Measurements from ENCODE around the gene NTSR1.
"Not testable (repeated sequence)": the region's sequence is repeated elsewhere in the genome, so short reads cannot be mapped to it uniquely, and the experiment has no call there.

Gene NTSR1

DNA sequence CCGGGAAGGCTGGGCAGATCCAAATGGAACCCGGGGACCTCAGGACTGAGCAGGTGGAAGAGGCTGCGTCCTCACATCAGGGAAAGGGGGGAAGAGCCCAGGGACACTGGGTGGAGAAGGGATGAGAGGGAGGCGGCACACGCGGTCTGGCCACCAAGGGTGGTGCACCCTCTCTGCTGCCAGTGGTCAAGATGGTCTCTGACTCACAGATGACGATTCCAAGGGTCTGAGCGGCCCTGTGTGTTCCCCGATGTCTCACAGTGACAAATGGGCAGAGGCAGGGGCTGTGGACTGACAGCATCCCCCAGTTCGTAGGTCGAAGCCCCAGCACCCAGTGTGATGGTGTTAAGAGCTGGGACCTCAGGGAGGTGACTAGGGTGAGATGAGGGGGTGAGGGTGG lies 34.3 kb upstream of the NTSR1 start:
- DNase-seq (ENCODE audit: low read depth, low spot score): no peak

DNA sequence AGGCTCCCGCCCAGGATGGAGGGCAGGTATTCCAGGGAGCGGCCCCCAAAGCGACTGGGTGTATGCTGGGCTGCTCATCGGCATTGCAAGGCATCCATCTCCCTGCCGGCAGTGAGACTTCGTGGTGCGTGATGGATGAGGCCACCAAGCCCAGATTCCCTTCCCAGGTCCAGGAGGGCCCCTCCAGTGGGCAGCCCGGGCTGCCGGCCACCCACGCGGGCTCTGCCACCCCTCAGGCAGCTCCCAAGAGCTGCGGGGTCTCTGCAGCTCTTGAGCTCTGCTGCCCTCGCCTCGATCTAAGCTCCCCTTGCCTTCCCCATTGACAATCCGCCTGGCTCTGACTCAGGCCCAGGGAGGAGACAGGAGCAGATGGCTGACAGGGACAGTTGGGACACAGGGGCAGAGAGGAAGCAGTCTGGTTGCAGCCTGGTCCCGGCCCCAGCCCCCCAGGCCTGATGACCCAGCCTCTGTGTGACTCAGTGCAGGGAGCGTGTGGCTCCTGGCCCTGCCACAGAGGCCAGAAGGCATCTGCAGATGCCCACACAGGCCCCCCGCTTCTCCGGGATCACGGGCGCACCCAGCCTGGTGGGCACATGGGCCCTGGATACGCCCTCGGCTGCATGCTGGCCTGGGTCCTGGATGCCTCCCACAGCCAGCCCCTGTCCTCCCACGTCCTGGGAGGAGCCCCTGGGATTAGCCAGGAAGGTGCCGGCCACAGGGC lies 33.3 kb upstream of the NTSR1 start:
- DNase-seq (ENCODE audit: low read depth, low spot score): no peak

DNA sequence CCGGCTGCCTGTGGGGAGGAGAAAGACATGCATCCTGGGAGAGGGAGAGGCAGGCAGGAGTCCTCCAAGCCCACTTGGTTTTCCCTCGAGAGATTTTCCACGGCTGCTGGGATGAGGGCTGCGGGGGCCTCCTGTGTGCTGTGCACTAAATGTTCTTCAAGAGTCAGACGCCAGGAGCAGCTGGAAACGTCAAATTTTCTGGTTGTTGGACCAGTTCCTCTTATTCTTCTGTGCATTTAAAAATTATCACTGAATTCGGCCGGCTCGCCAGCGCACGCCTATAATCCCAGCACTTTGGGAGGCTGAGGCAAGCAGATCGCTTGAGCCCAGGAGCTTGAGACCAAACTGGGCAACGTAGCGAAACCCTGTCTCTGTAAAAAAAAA lies 32.8 kb upstream of the NTSR1 start:
- no peak for DNase-seq (ENCODE audit: low read depth, low spot score)

DNA sequence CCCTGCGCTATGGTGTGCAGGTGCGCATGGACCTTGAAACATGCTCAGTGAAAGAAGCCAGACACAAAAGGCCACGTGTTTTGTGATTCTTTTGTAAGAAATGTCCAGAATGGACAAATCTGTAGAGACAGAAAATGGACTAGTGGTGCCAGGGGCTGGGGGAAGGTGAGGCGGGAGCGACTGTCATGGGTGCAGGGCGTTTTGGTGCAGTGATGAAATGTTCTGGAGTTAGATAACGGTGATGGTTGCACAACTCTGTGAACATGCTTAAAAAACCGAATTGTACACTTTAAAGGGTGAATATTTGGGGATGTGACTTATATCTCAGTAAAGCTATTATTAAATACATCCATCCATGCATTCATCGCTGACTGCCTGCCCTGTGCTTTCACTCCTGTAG lies 31.7 kb upstream of the NTSR1 start:
- no peak for DNase-seq (ENCODE audit: low read depth, low spot score)

DNA sequence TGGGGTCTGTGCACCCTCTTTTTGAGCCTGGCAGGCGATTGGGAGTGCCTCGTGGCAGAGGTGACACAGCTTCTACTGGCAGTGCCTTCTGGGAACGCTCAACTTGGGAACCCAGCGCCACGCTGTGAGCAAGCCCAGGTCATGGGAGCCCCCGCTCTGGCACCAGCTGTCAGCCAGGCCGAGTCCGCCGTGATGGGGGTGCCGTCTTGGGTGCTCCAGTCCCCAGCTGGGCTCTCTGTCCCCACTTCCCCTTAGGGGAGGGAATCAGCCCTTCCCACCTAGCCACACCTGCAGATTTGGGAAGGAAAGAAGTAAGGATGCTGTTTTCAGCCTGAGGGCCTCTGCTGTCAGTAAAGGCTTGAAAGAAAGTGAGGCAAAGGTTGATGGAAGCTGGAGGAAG lies 31.0 kb upstream of the NTSR1 start:
- no peak for DNase-seq (ENCODE audit: low read depth, low spot score)

DNA sequence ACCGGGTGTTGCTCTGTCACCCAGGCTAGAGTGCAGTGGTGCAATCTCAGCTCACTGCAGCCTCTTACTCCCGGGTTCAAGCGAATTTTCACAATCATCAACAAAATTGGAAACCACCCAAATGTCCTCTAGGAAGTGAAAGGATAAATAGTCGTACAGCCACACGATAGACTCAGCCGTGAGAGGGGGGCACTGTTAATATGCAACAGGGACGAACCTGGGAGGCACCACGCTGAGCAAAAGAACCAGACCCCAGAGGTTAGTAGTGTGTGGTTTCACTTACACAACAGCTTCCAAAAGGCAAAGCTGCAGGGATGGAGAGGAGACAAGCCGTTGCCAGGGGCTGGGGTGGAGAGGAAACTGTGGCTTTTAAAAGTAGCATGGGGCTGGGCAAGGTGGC lies 30.1 kb upstream of the NTSR1 start:
- DNase-seq (ENCODE audit: low read depth, low spot score): no peak

DNA sequence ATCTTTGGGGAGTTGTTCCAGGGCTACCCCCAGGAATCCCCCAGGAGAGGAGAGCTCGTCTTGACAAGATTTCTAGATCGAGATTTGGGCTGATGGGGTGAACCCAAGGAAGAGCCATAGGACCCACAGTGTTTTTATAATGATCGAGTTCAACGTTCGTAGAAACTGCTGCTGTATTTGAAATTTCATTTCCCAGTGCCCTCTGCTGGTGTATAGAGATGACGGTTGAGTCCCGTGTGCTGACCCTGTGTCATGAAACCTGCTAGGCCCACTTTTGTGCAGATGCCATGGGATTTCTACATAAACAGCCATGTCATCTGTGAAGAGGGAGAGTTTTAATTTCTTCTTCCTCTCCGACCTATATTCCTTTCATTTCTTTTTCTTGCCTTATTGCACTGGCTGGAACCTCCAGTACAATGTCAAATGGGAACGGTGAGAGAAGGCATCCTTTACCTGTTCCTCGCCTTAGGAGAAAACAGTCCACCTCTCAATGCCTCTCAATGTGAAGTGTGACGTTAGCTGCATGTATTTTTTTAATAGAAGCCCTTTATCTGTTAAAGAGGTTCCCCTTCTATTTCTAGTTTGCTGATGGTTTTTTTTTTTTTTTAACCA lies 28.6 kb upstream of the NTSR1 start:
- DNase-seq (ENCODE audit: low read depth, low spot score): no peak

DNA sequence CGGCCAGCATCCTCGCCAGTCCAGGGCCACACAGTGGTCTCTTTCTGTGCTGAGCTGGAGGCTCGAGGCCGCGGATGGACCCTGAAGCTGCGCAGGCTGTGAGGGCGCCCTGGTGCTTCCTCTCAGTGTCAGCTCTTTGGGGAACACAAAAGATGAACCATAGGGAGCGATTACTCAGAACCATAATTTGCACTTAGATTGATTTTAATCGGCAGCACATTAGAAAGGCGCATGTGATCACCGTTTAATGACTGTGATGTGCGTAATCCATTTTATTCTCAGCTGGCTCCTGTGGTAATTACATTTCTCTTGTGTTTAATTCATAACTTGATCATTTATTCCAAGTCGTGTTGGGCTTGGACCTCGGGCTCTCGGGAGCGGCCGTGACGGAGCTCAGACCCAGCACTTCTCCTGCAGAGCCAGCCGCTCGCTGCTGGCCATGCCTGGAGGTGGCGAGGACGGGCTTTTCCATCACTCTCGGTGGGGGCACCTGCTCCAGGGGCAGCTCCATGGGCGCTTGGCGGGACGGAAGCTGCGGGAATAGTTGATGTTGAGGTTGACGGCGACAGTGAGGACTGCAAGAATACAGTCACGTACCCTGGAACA lies 25.6 kb upstream of the NTSR1 start:
- DNase-seq (ENCODE audit: low read depth, low spot score): no peak

DNA sequence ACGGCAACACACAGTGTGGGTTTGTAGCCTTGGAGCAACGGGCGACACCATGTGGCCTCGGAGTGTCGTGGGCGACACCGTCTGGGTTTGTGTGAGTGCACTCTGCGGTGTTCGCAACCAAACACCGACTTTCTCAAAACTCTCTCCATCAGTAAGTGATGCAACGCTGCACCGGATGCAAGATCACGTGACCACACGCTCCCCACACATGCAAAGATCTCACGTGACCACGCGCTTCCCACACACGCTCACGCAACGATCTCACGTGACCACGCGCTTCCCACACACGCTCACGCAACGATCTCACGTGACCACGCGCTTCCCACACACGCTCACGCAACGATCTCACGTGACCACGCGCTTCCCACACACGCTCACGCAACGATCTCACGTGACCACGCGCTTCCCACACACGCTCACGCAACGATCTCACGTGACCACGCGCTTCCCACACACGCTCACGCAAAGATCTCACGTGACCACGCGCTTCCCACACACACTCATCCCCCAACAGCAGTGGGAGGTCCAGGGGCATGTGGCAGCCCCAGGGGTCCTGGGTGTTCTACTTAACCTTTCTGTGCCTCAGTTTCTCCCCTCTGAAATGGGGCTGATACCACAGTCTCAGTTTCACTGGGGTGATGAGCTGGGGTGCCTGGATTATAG lies 24.8 kb upstream of the NTSR1 start:
- not testable (repeated sequence) for DNase-seq (ENCODE audit: low read depth, low spot score)

DNA sequence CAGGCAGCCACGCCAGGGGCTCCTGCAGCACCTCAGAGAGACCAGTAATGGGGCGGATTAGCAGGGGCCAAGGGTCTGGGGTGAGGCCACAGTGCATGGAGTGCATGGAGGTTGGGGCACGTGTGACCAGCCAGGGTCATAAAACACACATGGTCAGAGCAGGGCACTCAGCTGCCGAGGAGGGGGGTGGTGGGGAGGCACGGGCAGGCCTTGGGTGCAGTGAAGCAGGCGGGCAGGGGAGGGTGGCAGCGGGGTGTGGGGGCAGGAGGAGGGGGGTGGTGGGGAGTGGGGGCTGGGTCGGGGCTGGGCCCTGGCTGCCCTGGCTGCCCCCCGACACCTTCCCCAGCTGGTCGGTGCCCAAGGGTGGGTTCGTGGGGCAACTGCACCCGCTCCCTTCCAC lies 23.7 kb upstream of the NTSR1 start:
- no peak for DNase-seq (ENCODE audit: low read depth, low spot score)

DNA sequence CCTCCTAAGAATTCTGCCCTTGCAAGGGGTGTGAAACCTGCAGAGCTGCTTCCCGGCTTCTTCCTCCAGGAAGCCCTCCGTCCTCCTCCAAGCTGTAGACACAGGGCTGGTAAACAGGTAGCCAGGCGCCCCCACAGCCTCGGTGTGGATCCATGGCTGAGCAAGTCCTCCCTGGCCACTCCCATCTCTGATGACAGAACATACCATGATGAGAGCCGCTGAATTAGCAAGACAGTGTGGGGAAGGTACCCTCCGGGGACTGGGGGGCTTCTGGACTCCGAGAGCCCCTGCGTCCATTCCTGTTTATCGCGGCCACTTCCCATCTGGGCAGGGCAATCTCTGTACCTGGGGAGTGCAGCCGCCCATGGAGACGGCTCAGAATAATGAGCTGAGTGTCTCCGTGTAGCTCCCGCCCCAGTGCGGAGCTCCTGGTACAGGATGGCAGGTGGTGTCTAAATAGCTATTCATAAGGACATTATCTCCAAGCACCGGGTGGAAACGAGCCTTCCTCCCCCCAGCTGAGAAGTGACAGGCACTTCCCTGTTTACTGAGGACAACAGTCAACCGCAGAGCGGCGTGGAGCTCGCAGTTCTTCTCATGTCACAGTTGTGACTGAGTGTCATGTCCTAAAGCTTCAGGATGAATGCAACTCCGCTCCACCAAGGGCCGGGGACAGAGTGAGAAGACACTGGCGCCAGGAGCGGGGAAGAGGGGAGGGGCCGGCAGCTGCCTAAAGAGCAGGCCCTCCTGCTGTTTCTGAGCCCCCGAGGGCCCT lies 22.7 kb upstream of the NTSR1 start:
- DNase-seq (ENCODE audit: low read depth, low spot score): no peak

DNA sequence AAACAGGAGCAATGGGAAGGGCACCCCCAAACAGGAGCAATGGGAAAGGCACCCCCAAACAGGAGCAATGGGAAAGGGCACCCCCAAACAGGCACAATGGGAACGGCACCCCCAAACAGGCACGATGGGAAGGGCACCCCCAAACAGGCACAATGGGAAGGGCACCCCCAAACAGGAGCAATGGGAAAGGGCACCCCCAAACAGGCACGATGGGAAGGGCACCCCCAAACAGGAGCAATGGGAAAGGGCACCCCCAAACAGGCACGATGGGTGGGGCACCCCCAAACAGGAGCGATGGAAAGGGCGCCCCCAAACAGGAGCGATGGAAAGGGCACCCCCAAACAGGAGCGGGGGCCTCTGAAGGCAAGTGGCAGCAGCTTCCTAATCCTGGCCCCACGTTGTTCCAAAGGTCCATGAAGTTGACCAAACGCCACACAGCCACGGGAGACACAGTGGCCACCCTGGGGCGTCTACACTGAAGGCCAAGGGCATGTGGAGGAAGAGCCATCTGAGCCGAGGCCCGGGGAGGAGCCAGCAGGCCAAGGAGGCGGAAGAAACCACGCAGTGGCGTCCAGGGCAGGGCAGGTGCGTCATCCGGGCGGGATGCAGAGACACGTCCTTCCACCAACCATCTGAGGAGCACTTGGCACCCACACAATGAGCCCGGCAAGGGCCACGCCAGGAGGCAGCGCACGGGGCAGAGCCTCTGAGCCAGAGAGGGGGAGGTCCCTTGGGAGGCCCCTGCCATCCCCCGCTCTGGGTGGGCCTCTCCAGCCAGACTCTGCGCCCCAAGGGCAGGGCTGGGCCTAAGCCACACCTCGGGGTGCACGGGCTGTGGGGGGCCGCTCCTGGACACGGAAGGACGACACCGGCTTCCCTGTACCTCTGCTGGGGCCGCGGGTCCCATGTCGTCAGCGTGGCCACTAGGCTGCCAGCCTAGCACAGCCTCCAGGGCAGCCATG lies 21.5 kb upstream of the NTSR1 start:
- DNase-seq (ENCODE audit: low read depth, low spot score): no peak

DNA sequence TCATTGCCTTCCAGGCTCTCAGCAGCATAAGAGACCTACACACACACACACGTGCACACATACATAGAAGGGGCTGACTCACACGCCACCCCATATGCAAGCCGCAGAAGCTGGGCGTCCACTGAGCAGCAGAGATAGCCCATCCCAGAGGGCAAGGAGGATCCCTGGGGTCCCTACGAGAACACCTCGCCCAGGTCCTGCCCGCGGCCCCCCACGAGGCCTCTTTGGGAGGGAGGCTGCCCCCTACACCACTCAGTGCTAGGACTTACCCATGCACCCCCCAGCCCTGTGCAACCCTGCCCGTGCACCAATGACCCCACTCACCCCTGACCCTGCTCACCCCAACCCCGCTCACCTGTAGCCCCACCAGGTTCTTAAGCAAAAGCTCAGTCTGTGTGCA lies 20.6 kb upstream of the NTSR1 start:
- DNase-seq (ENCODE audit: low read depth, low spot score): no peak

DNA sequence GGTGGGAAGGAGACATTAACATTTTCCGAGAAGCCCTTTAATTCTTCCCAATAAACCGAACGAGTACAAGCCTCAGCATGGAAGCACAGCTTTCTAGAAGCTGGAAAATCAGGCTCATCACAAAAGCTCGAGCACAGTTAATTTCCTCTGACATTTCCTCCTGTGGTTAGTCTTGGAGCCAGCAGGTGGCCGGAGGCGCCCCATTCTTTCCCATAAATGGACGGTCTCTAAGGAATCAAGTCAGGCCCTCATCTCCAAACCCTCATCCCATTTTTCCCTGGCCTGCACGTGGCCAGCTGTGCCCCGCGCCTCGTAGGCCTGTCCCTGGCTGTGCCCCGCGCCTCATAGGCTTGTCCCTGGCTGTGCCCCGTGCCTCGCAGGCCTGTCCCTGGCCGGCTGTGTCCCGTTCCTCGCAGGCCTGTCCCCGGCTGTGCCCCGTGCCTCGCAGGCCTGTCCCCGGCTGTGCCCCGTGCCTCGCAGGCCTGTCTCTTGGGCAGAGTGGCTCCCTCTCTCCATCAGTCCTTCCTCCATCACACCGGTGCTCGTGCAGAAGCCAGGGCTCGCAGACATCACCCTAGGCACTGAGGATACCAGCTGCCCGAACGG lies 19.7 kb upstream of the NTSR1 start:
- no peak for DNase-seq (ENCODE audit: low read depth, low spot score)

DNA sequence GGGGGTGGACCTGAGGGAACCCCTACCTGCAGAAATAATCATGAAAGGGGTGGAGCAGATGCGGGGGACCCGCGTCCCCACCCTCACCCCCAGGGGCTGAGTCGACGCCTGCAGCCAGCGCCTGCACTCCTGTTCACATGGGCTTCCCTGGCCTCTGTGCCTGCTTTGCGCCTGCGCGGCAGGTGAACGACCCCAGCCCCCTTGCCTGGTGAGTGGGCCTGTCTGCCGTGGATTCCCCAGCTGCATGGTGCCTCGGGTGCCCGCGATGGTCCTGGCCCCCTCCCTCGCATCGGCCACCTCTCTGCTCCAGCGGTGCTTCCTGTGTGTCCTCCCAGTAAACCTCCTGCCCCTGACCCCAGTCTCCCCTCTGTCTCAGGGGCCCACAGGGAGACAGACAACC lies 18.8 kb upstream of the NTSR1 start:
- no peak for DNase-seq (ENCODE audit: low read depth, low spot score)

DNA sequence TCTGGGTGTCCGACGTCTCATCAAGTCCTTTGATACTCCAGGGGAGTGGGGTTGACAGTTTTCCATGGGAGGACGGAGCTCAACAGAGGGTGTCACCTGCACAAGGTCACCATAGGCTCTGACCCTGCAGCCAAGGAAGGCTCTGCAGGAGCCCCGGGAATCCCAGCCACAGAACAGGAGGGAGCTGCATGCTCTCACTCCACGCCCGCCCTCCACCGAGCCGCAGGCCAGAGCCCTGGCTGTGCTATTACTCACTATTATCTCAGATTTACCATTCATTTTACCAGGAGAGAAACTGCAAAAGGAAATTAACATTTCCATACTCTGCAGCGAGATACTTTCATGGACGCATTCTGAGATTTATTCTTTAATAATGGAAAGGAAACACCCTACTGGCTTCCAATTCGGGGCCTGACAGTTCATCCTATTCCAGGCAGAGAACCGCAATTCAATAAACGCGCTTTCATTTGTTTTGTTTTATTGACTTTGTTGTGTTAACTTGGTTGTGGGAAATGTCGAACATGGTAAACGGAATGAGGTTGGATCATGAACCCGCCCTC lies 18.3 kb upstream of the NTSR1 start:
- no peak for DNase-seq (ENCODE audit: low read depth, low spot score)

DNA sequence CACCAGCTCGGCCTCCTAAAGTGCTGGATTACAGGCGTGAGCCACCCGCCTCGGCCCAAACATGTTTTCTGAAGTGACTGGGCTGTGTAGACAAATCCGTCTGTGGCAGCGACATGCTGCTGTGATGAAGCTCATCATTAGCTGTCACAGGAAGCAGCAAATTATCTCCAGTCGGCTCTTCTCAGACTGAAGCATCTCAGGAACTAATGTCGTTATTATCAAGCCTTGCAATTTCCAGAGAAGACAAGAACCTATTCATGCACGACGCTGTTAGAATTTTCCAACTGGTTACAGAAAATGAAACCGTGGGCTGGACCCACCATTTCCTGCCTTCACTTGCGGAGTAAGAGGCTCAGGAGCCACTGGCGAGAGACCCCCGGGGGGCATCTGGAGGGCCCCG lies 17.1 kb upstream of the NTSR1 start:
- no peak for DNase-seq (ENCODE audit: low read depth, low spot score)

DNA sequence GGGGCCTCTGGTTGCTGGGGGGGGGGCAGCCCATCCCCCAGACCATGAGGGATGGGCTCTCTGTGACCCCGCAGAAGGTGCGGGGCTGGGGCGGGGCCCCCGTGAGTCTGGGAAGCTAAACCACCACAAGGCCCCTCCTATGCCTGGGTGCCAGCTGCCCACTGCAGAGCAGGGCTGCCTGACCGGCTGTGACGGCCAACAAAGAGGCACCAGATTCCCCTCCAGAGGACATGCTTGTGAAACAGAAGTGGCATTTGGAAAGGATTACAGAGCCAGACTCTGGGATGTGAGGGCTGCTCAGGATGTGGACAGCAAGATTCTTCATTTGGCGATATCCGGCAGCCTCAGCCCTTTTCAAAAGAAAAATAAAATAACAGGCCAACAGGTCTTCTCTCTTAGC lies 16.5 kb upstream of the NTSR1 start:
- DNase-seq (ENCODE audit: low read depth, low spot score): no peak

DNA sequence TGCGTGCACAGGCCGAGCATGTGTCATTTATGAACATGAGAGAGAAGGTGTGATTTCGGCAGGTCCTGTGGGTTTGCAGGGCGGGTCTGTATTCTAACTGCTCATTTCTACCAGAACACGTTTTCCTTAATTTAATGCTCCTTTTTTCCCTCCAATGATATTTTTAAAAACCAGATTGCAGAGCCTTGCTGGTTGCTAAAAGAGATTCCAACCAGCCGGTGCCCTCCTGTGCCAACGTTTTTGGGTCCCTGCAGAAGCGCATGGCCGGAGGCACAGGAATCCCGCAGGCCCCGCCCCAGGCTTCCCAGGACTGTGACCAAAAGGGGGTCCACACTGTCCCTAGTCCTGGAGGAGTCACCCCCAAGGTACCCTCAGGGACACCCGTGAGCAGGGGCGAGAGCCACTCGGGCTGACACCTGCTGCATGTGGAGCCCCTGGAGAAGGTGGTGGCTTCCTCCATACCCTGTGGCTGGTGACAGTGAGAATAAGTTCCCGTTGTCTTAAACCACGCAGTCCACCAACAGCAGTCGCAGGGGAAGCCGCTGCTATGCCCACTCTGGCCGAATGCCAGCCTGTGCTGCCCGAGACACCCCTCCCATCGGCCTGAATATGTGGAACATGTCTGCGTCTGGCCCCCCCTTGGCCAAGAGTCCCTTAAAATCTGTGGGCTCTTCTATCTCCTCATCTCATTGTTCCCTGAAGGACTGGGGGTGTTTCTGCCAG lies 15.7 kb upstream of the NTSR1 start:
- no peak for DNase-seq (ENCODE audit: low read depth, low spot score)

DNA sequence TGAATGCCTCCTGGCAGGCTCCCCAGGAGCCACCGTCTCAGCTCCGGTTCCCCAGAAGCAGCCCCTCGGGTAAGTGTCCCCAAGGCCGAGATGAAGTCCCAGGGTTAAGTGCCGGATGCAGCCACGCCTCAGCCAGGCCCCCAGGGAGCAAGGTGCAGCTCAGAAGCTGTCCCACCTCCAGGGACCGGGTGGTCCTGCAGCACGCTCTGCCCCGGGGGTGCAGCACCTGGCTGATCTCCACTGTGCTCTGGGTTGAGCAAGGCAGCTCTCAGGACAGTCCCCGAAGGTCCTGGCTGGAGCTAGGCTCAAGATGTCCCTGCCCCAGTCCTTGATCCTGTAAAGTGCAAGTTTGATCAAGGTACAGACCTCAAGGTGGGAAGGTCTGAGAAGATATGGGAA lies 15.1 kb upstream of the NTSR1 start:
- no peak for DNase-seq (ENCODE audit: low read depth, low spot score)
